Lung (tissue), 12 donors: ENCODE results near the gene TAPBPL. TPM values are rescaled to one million over a fixed set of nuclear protein-coding genes. Genes with fewer than 3 reads are reported as not detected.

Source experiments
- ATAC-seq: fragments of 200-7000 bp; cut with Tn5 transposase; one replicate; pipeline ENCODE4 v1.9.1; 2020; ENCODE audit warnings: moderate number of reproducible peaks; ENCODE audit not compliant: insufficient read depth, low FRiP score
- DNase-seq, 3 donors: peaks; one replicate each; pipeline ENCODE4 v3.0.0-alpha.2; 2013 to 2017
- H3K27ac ChIP-seq, 2 donors: one replicate each; pipeline ENCODE4 v1.5.1; 2013; ENCODE audit warnings: mild to moderate bottlenecking in 2 of 2, moderate library complexity in 2 of 2, control low read depth in 1 of 2, inconsistent platforms in 1 of 2, low read depth in 1 of 2, low read length in 1 of 2
- H3K27me3 ChIP-seq, 3 donors: one replicate each; pipeline ENCODE4 v1.5.1; 2013; ENCODE audit warnings: low read length in 2 of 3; ENCODE audit not compliant: control insufficient read depth in 3 of 3, insufficient read depth in 3 of 3
- H3K36me3 ChIP-seq, 4 donors: one replicate each; pipeline ENCODE4 v1.5.1; 2013; ENCODE audit warnings: low read length in 4 of 4, mild to moderate bottlenecking in 1 of 4, moderate library complexity in 1 of 4; ENCODE audit not compliant: control insufficient read depth in 4 of 4, insufficient read depth in 4 of 4
- H3K4me1 ChIP-seq, 5 donors: one replicate each; pipeline ENCODE4 v1.5.1; 2013; ENCODE audit warnings: low read length in 5 of 5, mild to moderate bottlenecking in 2 of 5, moderate library complexity in 1 of 5; ENCODE audit not compliant: control insufficient read depth in 5 of 5, insufficient read depth in 5 of 5
- H3K4me3 ChIP-seq: one replicate; pipeline ENCODE4 v1.5.1; 2013; ENCODE audit warnings: mild to moderate bottlenecking, control low read depth, moderate library complexity
- H3K9ac ChIP-seq, 2 donors: one replicate each; pipeline ENCODE4 v1.5.1; 2013; ENCODE audit warnings: low read length in 2 of 2, control low read depth in 1 of 2; ENCODE audit not compliant: insufficient read depth in 1 of 2
- H3K9me3 ChIP-seq, 4 donors: one replicate each; pipeline ENCODE4 v1.5.1; 2013; ENCODE audit warnings: low read length in 3 of 4, mild to moderate bottlenecking in 1 of 4, moderate library complexity in 1 of 4; ENCODE audit not compliant: control insufficient read depth in 4 of 4, insufficient read depth in 3 of 4
- WGBS, 2 donors: extraction: QIAGEN DNeasy Blood & Tissue Kit; methylation state at CpG; one replicate each; pipeline ENCODE4 v1.1.7; 2013; 5-methylcytosine and 5-hydroxymethylcytosine counted together
- polyA plus RNA-seq, 2 donors: library from polyadenylated mRNA; stranded (reverse); fragments of 200-250 nt; gene quantifications; one replicate each; pipeline ENCODE4 v1.2.1, GENCODE V29; 2013
- total RNA-seq, 2 donors: library from RNA; depleted of rRNA in 1 of 2; stranded (reverse); fragments of >200 nt in 1 of 2; gene quantifications; one replicate each; pipeline ENCODE4 v1.2.1, GENCODE V29; 2014 to 2021
- TF ChIP-seq, protein P1 (sequence below): IDR thresholded peaks from 2 replicates; pipeline ENCODE4 v1.5.1; 2012; ENCODE audit warnings: mild to moderate bottlenecking; ENCODE audit errors: control extremely low read depth, extremely low read depth
- donor health status: control.
- donor health status: control.
- donor health status: Bipolar disorder and iron deficiency.
- donor health status: healthy.
- donor health status: DM: yes; HTN: yes; CAD: no.

The TAPBPL gene
- total and polyA plus RNA-seq, 4 donors, result 11.2 to 28.2 (median 27.1) TPM

GRCh38 chr12:6463858-6464257 is 12.0 kb downstream of the TAPBPL start:
- WGBS, 2 donors, result 84 to 87% methylated on average over 6 of the region's 6 CpGs
- TF ChIP-seq, protein P1, sequence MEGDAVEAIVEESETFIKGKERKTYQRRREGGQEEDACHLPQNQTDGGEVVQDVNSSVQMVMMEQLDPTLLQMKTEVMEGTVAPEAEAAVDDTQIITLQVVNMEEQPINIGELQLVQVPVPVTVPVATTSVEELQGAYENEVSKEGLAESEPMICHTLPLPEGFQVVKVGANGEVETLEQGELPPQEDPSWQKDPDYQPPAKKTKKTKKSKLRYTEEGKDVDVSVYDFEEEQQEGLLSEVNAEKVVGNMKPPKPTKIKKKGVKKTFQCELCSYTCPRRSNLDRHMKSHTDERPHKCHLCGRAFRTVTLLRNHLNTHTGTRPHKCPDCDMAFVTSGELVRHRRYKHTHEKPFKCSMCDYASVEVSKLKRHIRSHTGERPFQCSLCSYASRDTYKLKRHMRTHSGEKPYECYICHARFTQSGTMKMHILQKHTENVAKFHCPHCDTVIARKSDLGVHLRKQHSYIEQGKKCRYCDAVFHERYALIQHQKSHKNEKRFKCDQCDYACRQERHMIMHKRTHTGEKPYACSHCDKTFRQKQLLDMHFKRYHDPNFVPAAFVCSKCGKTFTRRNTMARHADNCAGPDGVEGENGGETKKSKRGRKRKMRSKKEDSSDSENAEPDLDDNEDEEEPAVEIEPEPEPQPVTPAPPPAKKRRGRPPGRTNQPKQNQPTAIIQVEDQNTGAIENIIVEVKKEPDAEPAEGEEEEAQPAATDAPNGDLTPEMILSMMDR, result no peak

DNA sequence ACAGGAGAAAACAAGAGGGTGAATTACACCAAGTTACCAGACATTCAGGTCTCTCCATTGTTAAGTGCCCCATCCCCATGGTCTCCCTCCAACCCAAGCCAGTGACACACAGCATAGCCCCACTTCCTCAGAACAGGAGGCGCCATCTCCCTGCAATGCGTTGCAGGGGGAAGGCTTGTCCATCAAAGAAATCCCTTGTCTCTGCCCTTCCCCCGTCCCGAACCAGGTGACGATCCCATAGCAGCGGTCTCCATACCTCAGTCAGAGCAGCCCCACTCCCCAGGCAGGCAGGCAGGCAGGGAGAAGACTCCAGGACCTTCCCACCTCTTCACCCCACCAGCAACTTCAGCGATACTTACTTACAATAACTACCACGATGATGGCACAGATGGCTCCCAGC is 12.7 kb downstream of the TAPBPL start:
- H3K27ac ChIP-seq, result no peak overlapping the region

More at GRCh38 chr12:6463858-6464257, 12.0 kb downstream of the TAPBPL start:
- ATAC-seq, result no peak
- H3K4me3 ChIP-seq, result no peak overlapping the region
- H3K36me3 ChIP-seq, result peaks cover 0 to 44% (median 35%) of the 10 kb centered on the region in 4 donors
- no peaks in the 10 kb centered on the region for H3K27me3 ChIP-seq
- peaks cover 0 to 5% (median under 1%) of the 10 kb centered on the region in 5 donors for H3K4me1 ChIP-seq
- H3K27ac ChIP-seq, result no peak overlapping the region
- H3K9me3 ChIP-seq, result no peaks in the 10 kb centered on the region
- no peak overlapping the region for H3K9ac ChIP-seq
- DNase-seq, result no peak

DNA sequence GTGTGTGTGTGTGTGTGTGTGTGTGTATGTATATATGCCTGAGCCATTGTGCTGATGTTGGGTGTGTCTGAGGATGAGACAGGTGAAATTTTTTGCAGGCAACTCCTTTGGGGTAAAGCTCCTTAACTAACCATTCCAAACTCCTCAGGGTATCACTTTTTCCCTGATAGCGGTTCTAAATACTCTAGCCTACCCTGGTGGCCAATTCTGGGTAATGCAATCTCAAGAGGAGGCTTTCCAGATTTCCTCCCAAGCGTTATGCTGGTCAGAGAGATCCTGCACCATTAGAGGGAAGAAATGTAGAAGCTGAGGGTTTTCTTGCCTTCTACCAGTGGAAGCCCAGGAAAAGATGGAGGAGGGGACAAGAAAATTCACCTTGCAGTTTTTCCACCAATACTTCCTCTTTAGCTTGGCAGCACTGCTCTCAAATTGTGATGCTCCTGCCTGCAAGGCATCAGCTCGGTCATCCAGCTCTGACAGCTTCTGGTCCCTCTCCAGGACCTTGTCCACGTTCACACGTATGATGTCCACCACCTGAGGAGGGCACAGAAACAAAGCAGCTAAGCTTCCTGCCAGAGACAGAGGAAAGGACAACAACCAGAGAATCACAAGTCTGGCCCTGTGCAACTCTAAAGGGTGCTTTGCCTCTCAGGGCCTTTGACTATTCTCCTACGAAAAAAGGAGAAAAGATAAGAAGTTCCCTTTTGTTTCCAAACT is 13.8 kb downstream of the TAPBPL start:
- peak overlapping the region in 1 of 2 donors; percentile 27 for H3K27ac ChIP-seq

More for the DNA sequence above, 12.7 kb downstream of the TAPBPL start:
- Histone ChIP-seq H3K4me3 (no peak overlapping the region), H3K27me3 (no peaks in the 10 kb centered on the region), H3K9me3 (no peaks in the 10 kb centered on the region), H3K4me1 (peaks cover under 1 to 8% (median 5%) of the 10 kb centered on the region in 5 donors), H3K9ac (no peak overlapping the region), H3K36me3 (peaks cover 0 to 43% (median 33%) of the 10 kb centered on the region in 4 donors)
- DNase-seq (no peak), ATAC-seq (no peak)
- TF ChIP-seq, protein P1, result no peak
- 86 to 93% methylated on average over 8 of the region's 8 CpGs for WGBS, 2 donors

More for the DNA sequence above, 13.8 kb downstream of the TAPBPL start:
- WGBS, 2 donors, result 46 to 49% methylated on average over 6 of the region's 6 CpGs
- ATAC-seq, result peak; percentile 54
- no peak overlapping the region for H3K9ac ChIP-seq
- no peaks in the 10 kb centered on the region for H3K9me3 ChIP-seq
- DNase-seq, result peak; percentile 64 to 86 (median 81)
- no peak overlapping the region for H3K4me3 ChIP-seq
- H3K36me3 ChIP-seq, result peaks cover 0 to 40% (median 29%) of the 10 kb centered on the region in 4 donors
- H3K4me1 ChIP-seq, result peaks cover 4 to 12% (median 9%) of the 10 kb centered on the region in 5 donors
- TF ChIP-seq, protein P1, result peak; percentile 91
- no peaks in the 10 kb centered on the region for H3K27me3 ChIP-seq
